ENCODE results near the gene CIB4. TPM values are rescaled to one million over a fixed set of nuclear protein-coding genes. Genes with fewer than 3 reads are reported as not detected.

CIB4 gene
- total RNA-seq, 5 donors from 2014 or later (not counting 1 experiment from before 2014, with no cell fraction given) = not detected

- POLR2A ChIA-PET = no interaction called here
- H3K4me1 Mint-ChIP-seq = peaks cover 0 to 1% (median under 1%) of the 10 kb centered on the region in 3 donors
- H3K27me3 Mint-ChIP-seq = peaks cover 32 to 49% of the 10 kb centered on the region in 2 donors
- 84% methylated on average over 9 of the region's 15 CpGs for WGBS (ENCODE audit: insufficient coverage)
- CTCF ChIA-PET = no interaction called here
- Histone ChIP-seq H3K36me3 (ENCODE audit: control insufficient read depth in 2 of 2, extremely low read depth in 1 of 2, insufficient read depth in 1 of 2, low read length in 1 of 2) (no peaks in the 10 kb centered on the region), H3K4me3 (ENCODE audit: control insufficient read depth in 1 of 2, extremely low read depth in 1 of 2, low read length in 1 of 2) (no peak overlapping the region), H3K4me1 (ENCODE audit: control insufficient read depth in 1 of 2, extremely low read depth in 1 of 2, insufficient read depth in 2 of 2, low read length in 2 of 2) (peaks cover 0 to under 1% of the 10 kb centered on the region in 2 experiments), H3K9me3 (no peaks in the 10 kb centered on the region), H3K27me3 (replicated peaks in 1 of 2; ENCODE audit: control insufficient read depth in 2 of 2, extremely low read depth in 1 of 2, insufficient read depth in 2 of 2, low read length in 1 of 2) (peaks cover 0 to 65% of the 10 kb centered on the region in 2 experiments), H3K27ac (ENCODE audit: low read length) (no peak overlapping the region)
- DNase-seq (no peak), ATAC-seq (replicated peaks in 1 of 4) (no peak)
- H3K27ac Mint-ChIP-seq = no peak overlapping the region
- H3K4me3 Mint-ChIP-seq = no peak overlapping the region
- no peaks in the 10 kb centered on the region for H3K9me3 Mint-ChIP-seq
- H3K36me3 Mint-ChIP-seq = no peaks in the 10 kb centered on the region
These were observed 84.6 kb downstream of the CIB4 start for GRCh38 chr2:26556309-26557243.

- H3K9me3 Mint-ChIP-seq = no peaks in the 10 kb centered on the region
- DNase-seq (no peak), ATAC-seq (replicated peaks in 1 of 4) (no peak)
- Histone ChIP-seq H3K27me3 (replicated peaks in 1 of 2; ENCODE audit: control insufficient read depth in 2 of 2, extremely low read depth in 1 of 2, insufficient read depth in 2 of 2, low read length in 1 of 2) (peaks cover 0 to 59% of the 10 kb centered on the region in 2 experiments), H3K4me3 (ENCODE audit: control insufficient read depth in 1 of 2, extremely low read depth in 1 of 2, low read length in 1 of 2) (no peak overlapping the region), H3K27ac (ENCODE audit: low read length) (no peak overlapping the region), H3K9me3 (no peaks in the 10 kb centered on the region), H3K36me3 (ENCODE audit: control insufficient read depth in 2 of 2, extremely low read depth in 1 of 2, insufficient read depth in 1 of 2, low read length in 1 of 2) (no peaks in the 10 kb centered on the region), H3K4me1 (ENCODE audit: control insufficient read depth in 1 of 2, extremely low read depth in 1 of 2, insufficient read depth in 2 of 2, low read length in 2 of 2) (no peaks in the 10 kb centered on the region)
- ChIA-PET POLR2A (no interaction called here), CTCF (no interaction called here)
- H3K4me3 Mint-ChIP-seq = no peak overlapping the region
- H3K27me3 Mint-ChIP-seq = peaks cover 26 to 50% of the 10 kb centered on the region in 2 donors
- H3K36me3 Mint-ChIP-seq = no peaks in the 10 kb centered on the region
- WGBS (ENCODE audit: insufficient coverage) = 71% methylated on average over 6 of the region's 8 CpGs
- H3K27ac Mint-ChIP-seq = no peak overlapping the region
- H3K4me1 Mint-ChIP-seq = no peaks in the 10 kb centered on the region
These were observed 85.7 kb downstream of the CIB4 start for GRCh38 chr2:26555246-26556133.

- no peak overlapping the region for H3K27ac ChIP-seq (ENCODE audit: low read length)
- peaks cover 14 to 26% of the 10 kb centered on the region in 2 donors for H3K27me3 Mint-ChIP-seq
- no peaks in the 10 kb centered on the region for H3K9me3 ChIP-seq
- ATAC-seq (replicated peaks in 1 of 4) = no peak
- WGBS (ENCODE audit: insufficient coverage) = 84% methylated on average over 5 of the region's 9 CpGs
- no peak for DNase-seq
- H3K9me3 Mint-ChIP-seq = no peaks in the 10 kb centered on the region
- no peak overlapping the region for H3K4me3 ChIP-seq (ENCODE audit: control insufficient read depth in 1 of 2, extremely low read depth in 1 of 2, low read length in 1 of 2)
- H3K36me3 Mint-ChIP-seq = no peaks in the 10 kb centered on the region
- H3K27me3 ChIP-seq (replicated peaks in 1 of 2; ENCODE audit: control insufficient read depth in 2 of 2, extremely low read depth in 1 of 2, insufficient read depth in 2 of 2, low read length in 1 of 2) = peaks cover 0 to 45% of the 10 kb centered on the region in 2 experiments
- H3K4me1 ChIP-seq (ENCODE audit: control insufficient read depth in 1 of 2, extremely low read depth in 1 of 2, insufficient read depth in 2 of 2, low read length in 2 of 2) = no peaks in the 10 kb centered on the region
- H3K4me1 Mint-ChIP-seq = no peaks in the 10 kb centered on the region
- H3K4me3 Mint-ChIP-seq = no peak overlapping the region
- POLR2A ChIA-PET = no interaction called here
- no peaks in the 10 kb centered on the region for H3K36me3 ChIP-seq (ENCODE audit: control insufficient read depth in 2 of 2, extremely low read depth in 1 of 2, insufficient read depth in 1 of 2, low read length in 1 of 2)
- CTCF ChIA-PET = no interaction called here
- H3K27ac Mint-ChIP-seq = no peak overlapping the region
These were observed 88.4 kb downstream of the CIB4 start for GRCh38 chr2:26552641-26553374.

GRCh38 chr2:26550276-26551015 lies 90.7 kb downstream of the CIB4 start:
- Histone ChIP-seq H3K36me3 (ENCODE audit: control insufficient read depth in 2 of 2, extremely low read depth in 1 of 2, insufficient read depth in 1 of 2, low read length in 1 of 2) (no peaks in the 10 kb centered on the region), H3K27me3 (replicated peaks in 1 of 2; ENCODE audit: control insufficient read depth in 2 of 2, extremely low read depth in 1 of 2, insufficient read depth in 2 of 2, low read length in 1 of 2) (peaks cover 0 to 25% of the 10 kb centered on the region in 2 experiments), H3K27ac (ENCODE audit: low read length) (no peak overlapping the region), H3K4me3 (ENCODE audit: control insufficient read depth in 1 of 2, extremely low read depth in 1 of 2, low read length in 1 of 2) (no peak overlapping the region), H3K4me1 (ENCODE audit: control insufficient read depth in 1 of 2, extremely low read depth in 1 of 2, insufficient read depth in 2 of 2, low read length in 2 of 2) (no peaks in the 10 kb centered on the region), H3K9me3 (no peaks in the 10 kb centered on the region)
- ATAC-seq (replicated peaks in 1 of 4) (no peak), DNase-seq (no peak)
- no peaks in the 10 kb centered on the region for H3K36me3 Mint-ChIP-seq
- POLR2A ChIA-PET = no interaction called here
- 85% methylated on average over 16 of the region's 17 CpGs for WGBS (ENCODE audit: insufficient coverage)
- H3K9me3 Mint-ChIP-seq = no peaks in the 10 kb centered on the region
- no peak overlapping the region for H3K4me3 Mint-ChIP-seq
- H3K27me3 Mint-ChIP-seq = peaks cover 10 to 22% of the 10 kb centered on the region in 2 donors
- no peaks in the 10 kb centered on the region for H3K4me1 Mint-ChIP-seq
- CTCF ChIA-PET = no interaction called here
- no peak overlapping the region for H3K27ac Mint-ChIP-seq

GRCh38 chr2:26542676-26543505 lies 98.3 kb downstream of the CIB4 start:
- WGBS (ENCODE audit: insufficient coverage) = 84% methylated on average over 10 of the region's 15 CpGs
- no peak overlapping the region for H3K4me3 ChIP-seq (ENCODE audit: control insufficient read depth in 1 of 2, extremely low read depth in 1 of 2, low read length in 1 of 2)
- H3K27me3 ChIP-seq (replicated peaks in 1 of 2; ENCODE audit: control insufficient read depth in 2 of 2, extremely low read depth in 1 of 2, insufficient read depth in 2 of 2, low read length in 1 of 2) = peaks cover 0 to 14% of the 10 kb centered on the region in 2 experiments
- ChIA-PET POLR2A (no interaction called here), CTCF (no interaction called here)
- peaks cover 1 to 6% of the 10 kb centered on the region in 2 donors for H3K27me3 Mint-ChIP-seq
- H3K36me3 Mint-ChIP-seq = no peaks in the 10 kb centered on the region
- H3K4me1 Mint-ChIP-seq = no peaks in the 10 kb centered on the region
- H3K4me1 ChIP-seq (ENCODE audit: control insufficient read depth in 1 of 2, extremely low read depth in 1 of 2, insufficient read depth in 2 of 2, low read length in 2 of 2) = no peaks in the 10 kb centered on the region
- no peaks in the 10 kb centered on the region for H3K36me3 ChIP-seq (ENCODE audit: control insufficient read depth in 2 of 2, extremely low read depth in 1 of 2, insufficient read depth in 1 of 2, low read length in 1 of 2)
- no peaks in the 10 kb centered on the region for H3K9me3 Mint-ChIP-seq
- H3K9me3 ChIP-seq = no peaks in the 10 kb centered on the region
- H3K27ac Mint-ChIP-seq = no peak overlapping the region
- H3K27ac ChIP-seq (ENCODE audit: low read length) = no peak overlapping the region
- ATAC-seq (replicated peaks in 1 of 4) (no peak), DNase-seq (no peak)
- H3K4me3 Mint-ChIP-seq = no peak overlapping the region

All from T-cell (primary cell).